ENCODE data around the gene PDK2. TPM values are rescaled to one million over a fixed set of nuclear protein-coding genes. Genes with fewer than 3 reads are reported as not detected.

The PDK2 gene
- total RNA-seq, 4 donors from 2014 or later = 33.2 to 114 (median 69.6) TPM

- Histone ChIP-seq H3K4me1 (peaks cover 19% of the 10 kb centered on the region), H3K27me3 (no peaks in the 10 kb centered on the region), H3K9me3 (no peaks in the 10 kb centered on the region), H3K36me3 (peaks cover 46% of the 10 kb centered on the region), H3K27ac (no peak overlapping the region), H3K4me3 (no peak overlapping the region)
- 62% methylated on average over 11 of the region's 11 CpGs for WGBS
- DNase-seq (ENCODE audit: low spot score in 2 of 2) = no peak
- no peak for TF ChIP-seq POLR2A (IDR thresholded peaks at IDR 0.05)
- no peak for TF ChIP-seq POLR2AphosphoS5 (IDR thresholded peaks at IDR 0.05)
- TF ChIP-seq EP300 (IDR thresholded peaks at IDR 0.05) = no peak
- TF ChIP-seq, protein P1, sequence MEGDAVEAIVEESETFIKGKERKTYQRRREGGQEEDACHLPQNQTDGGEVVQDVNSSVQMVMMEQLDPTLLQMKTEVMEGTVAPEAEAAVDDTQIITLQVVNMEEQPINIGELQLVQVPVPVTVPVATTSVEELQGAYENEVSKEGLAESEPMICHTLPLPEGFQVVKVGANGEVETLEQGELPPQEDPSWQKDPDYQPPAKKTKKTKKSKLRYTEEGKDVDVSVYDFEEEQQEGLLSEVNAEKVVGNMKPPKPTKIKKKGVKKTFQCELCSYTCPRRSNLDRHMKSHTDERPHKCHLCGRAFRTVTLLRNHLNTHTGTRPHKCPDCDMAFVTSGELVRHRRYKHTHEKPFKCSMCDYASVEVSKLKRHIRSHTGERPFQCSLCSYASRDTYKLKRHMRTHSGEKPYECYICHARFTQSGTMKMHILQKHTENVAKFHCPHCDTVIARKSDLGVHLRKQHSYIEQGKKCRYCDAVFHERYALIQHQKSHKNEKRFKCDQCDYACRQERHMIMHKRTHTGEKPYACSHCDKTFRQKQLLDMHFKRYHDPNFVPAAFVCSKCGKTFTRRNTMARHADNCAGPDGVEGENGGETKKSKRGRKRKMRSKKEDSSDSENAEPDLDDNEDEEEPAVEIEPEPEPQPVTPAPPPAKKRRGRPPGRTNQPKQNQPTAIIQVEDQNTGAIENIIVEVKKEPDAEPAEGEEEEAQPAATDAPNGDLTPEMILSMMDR (IDR thresholded peaks at IDR 0.05) = no peak
Measured at GRCh38 chr17:50080096-50080480, 15.1 kb upstream of the PDK2 start.

- H3K9me3 ChIP-seq = no peaks in the 10 kb centered on the region
- no peak for DNase-seq (ENCODE audit: low spot score in 2 of 2)
- TF ChIP-seq EP300 (IDR thresholded peaks at IDR 0.05) = no peak
- TF ChIP-seq POLR2A (IDR thresholded peaks at IDR 0.05) = no peak
Measured at GRCh38 chr17:50080827-50081226, 14.3 kb upstream of the PDK2 start.

DNA sequence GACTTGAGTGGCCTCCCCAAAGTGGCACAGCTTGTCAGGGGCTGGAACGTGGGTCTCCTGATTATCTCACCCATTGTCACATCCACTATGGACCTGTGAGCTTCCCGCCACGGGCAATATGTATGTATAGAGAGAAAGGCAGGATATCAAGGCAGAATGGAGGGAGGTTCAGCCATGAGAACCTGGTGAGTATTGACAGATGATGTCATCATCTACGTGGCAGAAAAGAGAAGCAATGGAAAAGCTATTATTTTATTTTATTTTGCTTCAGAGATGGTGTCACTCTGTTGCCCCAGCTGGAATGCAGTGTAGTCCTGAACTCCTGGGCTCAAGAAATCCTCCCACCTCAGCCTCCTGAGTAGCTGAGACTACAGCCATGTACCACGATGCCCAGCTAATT, 13.4 kb upstream of the PDK2 start:
- DNase-seq (ENCODE audit: low spot score in 2 of 2) = no peak
- Histone ChIP-seq H3K9me3 (no peaks in the 10 kb centered on the region), H3K27ac (no peak overlapping the region), H3K4me1 (peaks cover 19% of the 10 kb centered on the region), H3K36me3 (peaks cover 29% of the 10 kb centered on the region), H3K27me3 (no peaks in the 10 kb centered on the region), H3K4me3 (no peak overlapping the region)
- WGBS = 79% methylated on average over 5 of the region's 5 CpGs
- no peak for TF ChIP-seq POLR2A (IDR thresholded peaks at IDR 0.05)

More at GRCh38 chr17:50080827-50081226, 14.3 kb upstream of the PDK2 start:
- no peak overlapping the region for H3K27ac ChIP-seq
- 77% methylated on average over 7 of the region's 7 CpGs for WGBS
- H3K4me3 ChIP-seq = no peak overlapping the region
- H3K4me1 ChIP-seq = peaks cover 19% of the 10 kb centered on the region
- H3K36me3 ChIP-seq = peaks cover 39% of the 10 kb centered on the region
- no peaks in the 10 kb centered on the region for H3K27me3 ChIP-seq

- Histone ChIP-seq H3K4me1 (no peaks in the 10 kb centered on the region), H3K27me3 (no peaks in the 10 kb centered on the region), H3K9me3 (no peaks in the 10 kb centered on the region), H3K36me3 (peaks cover 20% of the 10 kb centered on the region), H3K27ac (no peak overlapping the region), H3K4me3 (no peak overlapping the region)
- WGBS = 53% methylated on average over 9 of the region's 10 CpGs
- no peak for TF ChIP-seq POLR2AphosphoS5 (IDR thresholded peaks at IDR 0.05)
- TF ChIP-seq, protein P1 (IDR thresholded peaks at IDR 0.05) = peak; percentile 77 to 90
- DNase-seq (ENCODE audit: low spot score in 2 of 2) = peak in 1 of 2 donors; percentile 79
Measured at GRCh38 chr17:50087246-50087911, 7.8 kb upstream of the PDK2 start.

DNA sequence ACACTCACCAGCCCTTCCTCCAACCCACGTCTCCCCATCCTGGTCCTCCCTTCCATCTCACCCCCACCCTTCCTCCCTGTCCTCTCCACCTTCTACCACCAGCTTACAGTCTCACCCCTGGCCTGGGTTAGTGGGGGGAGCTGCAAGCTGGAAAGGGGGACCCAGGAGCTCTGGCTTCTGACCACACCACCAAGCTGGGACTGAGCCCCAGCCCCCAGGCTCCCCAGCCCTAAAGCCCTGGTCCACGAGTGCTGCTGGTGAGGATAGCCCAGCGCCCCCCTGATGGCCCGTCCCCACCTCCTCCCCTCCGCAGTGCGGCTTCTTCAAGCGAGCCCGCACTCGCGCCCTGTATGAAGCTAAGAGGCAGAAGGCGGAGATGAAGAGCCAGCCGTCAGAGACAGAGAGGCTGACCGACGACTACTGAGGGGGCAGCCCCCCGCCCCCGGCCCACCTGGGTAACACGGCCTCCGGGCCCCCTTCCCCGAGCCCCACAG, 7.2 kb upstream of the PDK2 start:
- TF ChIP-seq POLR2AphosphoS5 (IDR thresholded peaks at IDR 0.05) (no peak), EP300 (IDR thresholded peaks at IDR 0.05) (no peak), POLR2A (IDR thresholded peaks at IDR 0.05) (no peak)
- TF ChIP-seq, protein P1 (IDR thresholded peaks at IDR 0.05) = no peak
- no peak for DNase-seq (ENCODE audit: low spot score in 2 of 2)
- no peaks in the 10 kb centered on the region for H3K9me3 ChIP-seq
- H3K27ac ChIP-seq = no peak overlapping the region
- H3K4me3 ChIP-seq = no peak overlapping the region
- H3K27me3 ChIP-seq = no peaks in the 10 kb centered on the region
- H3K36me3 ChIP-seq = peaks cover 20% of the 10 kb centered on the region
- 75% methylated on average over 16 of the region's 19 CpGs for WGBS
- H3K4me1 ChIP-seq = no peaks in the 10 kb centered on the region

- peaks cover 20% of the 10 kb centered on the region for H3K36me3 ChIP-seq
- H3K27ac ChIP-seq = no peak overlapping the region
- H3K4me3 ChIP-seq = no peak overlapping the region
- no peak for DNase-seq (ENCODE audit: low spot score in 2 of 2)
- no peaks in the 10 kb centered on the region for H3K27me3 ChIP-seq
- 84% methylated on average over 14 of the region's 25 CpGs for WGBS
- no peaks in the 10 kb centered on the region for H3K9me3 ChIP-seq
- peaks cover 3% of the 10 kb centered on the region for H3K4me1 ChIP-seq
- TF ChIP-seq POLR2A (IDR thresholded peaks at IDR 0.05) (no peak), POLR2AphosphoS5 (IDR thresholded peaks at IDR 0.05) (no peak), EP300 (IDR thresholded peaks at IDR 0.05) (no peak)
- TF ChIP-seq, protein P1 (IDR thresholded peaks at IDR 0.05) = no peak
Measured at GRCh38 chr17:50088952-50089825, 6.0 kb upstream of the PDK2 start.
